Ureter (tissue), 1 donor: Measurements from ENCODE around the gene CCDC116. TPM values are rescaled to one million over a fixed set of nuclear protein-coding genes. Genes with fewer than 3 reads are reported as not detected.
"Not testable (repeated sequence)": the region's sequence is repeated elsewhere in the genome, so short reads cannot be mapped to it uniquely, and the experiment has no call there.

Experiments used
- DNase-seq: peaks from one replicate; pipeline ENCODE4 v3.0.0-alpha.2; 2020; ENCODE audit warnings: low spot score
- total RNA-seq: library from RNA; stranded (reverse); gene quantifications from one replicate; pipeline ENCODE4 v1.2.4, GENCODE V29; 2023
- donor health status: DM: yes; HTN: yes; CAD: no.

CCDC116 gene
- total RNA-seq, result 0.57 TPM

- DNase-seq, result no peak
Measured at GRCh38 chr22:21632237-21632895, at the start of gene CCDC116. Gene CCDC116, plus strand, starts transcription at chr22:21632760. Its CDS starts 422 bp downstream, at chr22:21633182.

- DNase-seq, result no peak
Measured at GRCh38 chr22:21582801-21583740, 49.5 kb upstream of the CCDC116 start.

- no peak for DNase-seq
Measured at GRCh38 chr22:21585389-21585788, 47.2 kb upstream of the CCDC116 start.

GRCh38 chr22:21587803-21588611, 44.6 kb upstream of the CCDC116 start:
- DNase-seq, result no peak

GRCh38 chr22:21589396-21589795, 43.2 kb upstream of the CCDC116 start:
- no peak for DNase-seq

GRCh38 chr22:21590809-21591641, 41.5 kb upstream of the CCDC116 start:
- DNase-seq, result no peak

- DNase-seq, result no peak
Measured at GRCh38 chr22:21591695-21592094, 40.9 kb upstream of the CCDC116 start.

GRCh38 chr22:21592422-21592821, 40.1 kb upstream of the CCDC116 start:
- no peak for DNase-seq

GRCh38 chr22:21593406-21594232, 38.9 kb upstream of the CCDC116 start:
- DNase-seq, result no peak

- no peak for DNase-seq
Measured at GRCh38 chr22:21594865-21595452, 37.6 kb upstream of the CCDC116 start.

- not testable (repeated sequence) for DNase-seq
Measured at GRCh38 chr22:21596356-21597135, 36.0 kb upstream of the CCDC116 start.

GRCh38 chr22:21598302-21598701, 34.3 kb upstream of the CCDC116 start:
- no peak for DNase-seq

- no peak for DNase-seq
Measured at GRCh38 chr22:21599053-21599893, 33.3 kb upstream of the CCDC116 start.

GRCh38 chr22:21602579-21602978, 30.0 kb upstream of the CCDC116 start:
- DNase-seq, result no peak

- DNase-seq, result no peak
Measured at GRCh38 chr22:21603973-21604372, 28.6 kb upstream of the CCDC116 start.

GRCh38 chr22:21605887-21606564, 26.5 kb upstream of the CCDC116 start:
- no peak for DNase-seq

GRCh38 chr22:21606775-21607174, 25.8 kb upstream of the CCDC116 start:
- no peak for DNase-seq
